SU-DHL-6 (cell line): ENCODE results near the gene GLI3.

Experiments used
- H2AFZ ChIP-seq: fragments of 200-600 bp; sonication (generic); 2 replicates; pipeline ENCODE4 v1.6.1; 2014; ENCODE audit warnings: low read depth, mild to moderate bottlenecking, moderate library complexity, mixed read lengths, antibody characterized with exemption, low read length; ENCODE audit not compliant: severe bottlenecking
- H3F3A ChIP-seq: fragments of 200-600 bp; shearing (Covaris generic); 2 replicates; pipeline ENCODE4 v1.6.0; 2016; ENCODE audit warnings: antibody characterized with exemption, mild to moderate bottlenecking; ENCODE audit not compliant: insufficient read depth
- H3K27ac ChIP-seq: fragments of 200-600 bp; sonication (generic); 2 replicates; pipeline ENCODE4 v1.5.1; 2016; ENCODE audit warnings: low read depth, mild to moderate bottlenecking, low read length, moderate library complexity, mixed read lengths
- H3K27me3 ChIP-seq: fragments of 200-600 bp; sonication (generic), shearing (Covaris generic); 2 replicates; pipeline ENCODE4 v1.6.0; 2014; ENCODE audit warnings: mild to moderate bottlenecking, low read length
- H3K36me3 ChIP-seq: fragments of 200-600 bp; sonication (generic); 2 replicates; pipeline ENCODE4 v1.6.1; 2014; ENCODE audit warnings: mild to moderate bottlenecking, low read length, mixed read lengths
- H3K4me2 ChIP-seq: fragments of 300-600, 200-600 bp; shearing (Covaris generic), sonication (generic); 2 replicates; pipeline ENCODE4 v1.6.0; 2014; ENCODE audit warnings: low read length, low read depth, mild to moderate bottlenecking; ENCODE audit not compliant: poor library complexity, severe bottlenecking
- H3K4me3 ChIP-seq: fragments of 200-600 bp; sonication (generic); 2 replicates; pipeline ENCODE4 v1.5.1; 2014; ENCODE audit warnings: antibody characterized with exemption, low read length, mild to moderate bottlenecking, mixed read lengths; ENCODE audit not compliant: insufficient read depth, poor library complexity, severe bottlenecking
- H3K79me2 ChIP-seq: fragments of 200-600 bp; sonication (generic); 2 replicates; pipeline ENCODE4 v1.6.1; 2014; ENCODE audit warnings: mild to moderate bottlenecking, low read length, moderate library complexity; ENCODE audit not compliant: insufficient read depth
- H3K9ac ChIP-seq: fragments of 200-600 bp; sonication (generic); 2 replicates; pipeline ENCODE4 v1.7.0; 2014; ENCODE audit warnings: mild to moderate bottlenecking, low read length
- H3K9me2 ChIP-seq: fragments of 200-600 bp; sonication (generic); replicated peaks from 2 replicates; pipeline ENCODE4 v1.6.1; 2014; ENCODE audit warnings: low read length; ENCODE audit not compliant: insufficient read depth
- H3K9me3 ChIP-seq: fragments of 200-600 bp; sonication (generic); 2 replicates; pipeline ENCODE4 v1.6.1; 2014; ENCODE audit warnings: low read length, mixed read lengths; ENCODE audit not compliant: insufficient read depth
- H4K20me1 ChIP-seq: fragments of 200-600 bp; sonication (generic); 2 replicates; pipeline ENCODE4 v1.6.1; 2014; ENCODE audit warnings: low read depth, mild to moderate bottlenecking, antibody characterized with exemption, low read length, moderate library complexity, mixed read lengths
- CTCF ChIP-seq: fragments of 200-600 bp; sonication (generic); IDR thresholded peaks from one replicate; pipeline ENCODE4 v1.5.1; 2017; ENCODE audit warnings: antibody characterized with exemption, mild to moderate bottlenecking, low read length, moderate library complexity; ENCODE audit not compliant: insufficient read depth, poor library complexity, severe bottlenecking
- EZH2phosphoT487 ChIP-seq: fragments of 200-600 bp; sonication (generic), shearing (Covaris generic); conservative IDR thresholded peaks from 2 replicates; pipeline ENCODE4 v1.6.1; 2018; ENCODE audit warnings: mild to moderate bottlenecking, antibody characterized with exemption, low read length, moderate library complexity, mixed read lengths

Gene GLI3

GRCh38 chr7:42161110-42161509, 75.9 kb downstream of the GLI3 start:
- Histone ChIP-seq H3F3A (no peaks in the 10 kb centered on the region), H3K9me3 (no peaks in the 10 kb centered on the region), H3K27ac (no peak overlapping the region), H3K9ac (no peak overlapping the region), H3K27me3 (no peaks in the 10 kb centered on the region), H3K9me2 (no peaks in the 10 kb centered on the region), H4K20me1 (no peaks in the 10 kb centered on the region), H3K79me2 (no peaks in the 10 kb centered on the region), H3K4me3 (no peak overlapping the region), H2AFZ (no peak overlapping the region), H3K4me2 (no peak overlapping the region), H3K36me3 (no peaks in the 10 kb centered on the region)
- no peak for TF ChIP-seq CTCF
- no peak for TF ChIP-seq EZH2phosphoT487

DNA sequence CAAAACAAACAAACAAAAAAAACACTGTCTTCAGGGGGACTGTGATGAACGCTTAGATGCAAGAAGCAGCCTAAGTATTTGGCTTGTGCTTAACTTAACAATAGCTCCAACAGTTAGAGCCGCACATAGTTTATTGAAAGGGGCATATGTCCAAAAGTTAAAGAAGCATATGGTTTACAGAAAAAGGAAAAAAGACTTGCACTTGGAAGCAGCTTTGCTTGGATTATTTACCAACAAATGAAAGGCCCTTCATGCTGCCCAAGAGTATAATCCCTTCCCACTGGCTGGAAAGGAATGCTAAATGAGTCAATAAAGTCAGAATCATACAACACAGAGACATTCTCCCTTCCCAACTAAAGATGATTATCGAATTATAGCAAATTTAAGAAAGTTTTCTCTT, 77.9 kb downstream of the GLI3 start:
- H3K9me2 ChIP-seq, result no peaks in the 10 kb centered on the region
- no peak overlapping the region for H2AFZ ChIP-seq
- no peak overlapping the region for H3K9ac ChIP-seq
- no peak overlapping the region for H3K4me2 ChIP-seq
- H3K79me2 ChIP-seq, result no peaks in the 10 kb centered on the region
- no peak overlapping the region for H3K4me3 ChIP-seq
- no peaks in the 10 kb centered on the region for H4K20me1 ChIP-seq
- TF ChIP-seq CTCF, result no peak
- no peak for TF ChIP-seq EZH2phosphoT487
- H3K27me3 ChIP-seq, result no peaks in the 10 kb centered on the region
- no peaks in the 10 kb centered on the region for H3K36me3 ChIP-seq
- no peak overlapping the region for H3K27ac ChIP-seq
- no peaks in the 10 kb centered on the region for H3K9me3 ChIP-seq
- no peaks in the 10 kb centered on the region for H3F3A ChIP-seq

- H4K20me1 ChIP-seq, result no peaks in the 10 kb centered on the region
- H3F3A ChIP-seq, result no peaks in the 10 kb centered on the region
- H2AFZ ChIP-seq, result no peak overlapping the region
- H3K36me3 ChIP-seq, result no peaks in the 10 kb centered on the region
- H3K4me2 ChIP-seq, result no peak overlapping the region
- H3K27me3 ChIP-seq, result no peaks in the 10 kb centered on the region
- H3K9me2 ChIP-seq, result no peaks in the 10 kb centered on the region
- H3K27ac ChIP-seq, result no peak overlapping the region
- TF ChIP-seq CTCF, result no peak
- TF ChIP-seq EZH2phosphoT487, result no peak
- H3K9ac ChIP-seq, result no peak overlapping the region
- no peaks in the 10 kb centered on the region for H3K9me3 ChIP-seq
- no peak overlapping the region for H3K4me3 ChIP-seq
- no peaks in the 10 kb centered on the region for H3K79me2 ChIP-seq
These were observed 79.9 kb downstream of the GLI3 start for GRCh38 chr7:42156967-42157721.
